GM23248 (cell line): ENCODE measurements around the gene KLHL40.

Source experiments
- EZH2 ChIP-seq: fragments of 200-600 bp; sonication (generic); IDR thresholded peaks from 2 replicates; pipeline ENCODE4 v1.6.1; 2018; ENCODE audit warnings: antibody characterized with exemption, mild to moderate bottlenecking; ENCODE audit not compliant: insufficient read depth, poor library complexity, severe bottlenecking
- EZH2phosphoT487 ChIP-seq: fragments of 200-600 bp; sonication (generic); IDR thresholded peaks from 2 replicates; pipeline ENCODE4 v1.6.1; 2018; ENCODE audit warnings: antibody characterized with exemption, moderate library complexity, mild to moderate bottlenecking, low read depth; ENCODE audit not compliant: insufficient read depth

DNA sequence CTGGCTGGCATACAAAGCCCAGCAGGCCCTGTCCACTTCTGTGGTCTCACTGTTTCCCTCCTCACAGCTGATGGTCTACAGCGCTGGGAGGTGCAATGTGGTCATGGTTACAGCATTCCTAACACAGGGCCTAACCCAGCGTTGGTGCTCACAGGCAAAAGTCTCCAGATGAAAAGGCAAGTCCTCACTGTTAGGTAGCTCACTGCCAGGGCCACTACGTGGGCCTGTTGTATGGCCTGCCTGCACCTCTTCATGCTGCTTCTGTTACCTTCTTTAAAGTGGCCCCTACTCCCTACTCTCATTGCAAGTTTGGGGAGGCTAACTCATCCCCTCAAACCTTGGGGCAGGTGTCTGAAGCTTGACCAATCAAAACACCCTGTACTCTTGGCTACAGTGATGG is 56.5 kb downstream of the KLHL40 start:
- TF ChIP-seq EZH2: no peak
- no peak for TF ChIP-seq EZH2phosphoT487
